H9 (cell line): ENCODE results near the gene CGB5. TPM values are rescaled to one million over a fixed set of nuclear protein-coding genes. Genes with fewer than 3 reads are reported as not detected.
A peak's percentile ranks its signal among the peaks of the same experiment; 100 is the strongest.

Experiments
- DNase-seq: peaks from one replicate; pipeline ENCODE4 v3.0.0-alpha.2; 2017
- H2AFZ ChIP-seq: one replicate; pipeline ENCODE4 v1.6.1; 2013; ENCODE audit warnings: mild to moderate bottlenecking, low read length, control low read depth, moderate library complexity
- H2AK5ac ChIP-seq: 2 replicates; pipeline ENCODE4 v1.6.1; 2013; ENCODE audit warnings: low read length, control low read depth, mixed read lengths; ENCODE audit not compliant: insufficient read length
- H2BK120ac ChIP-seq: one replicate; pipeline ENCODE4 v1.6.1; 2013; ENCODE audit warnings: low read depth, mild to moderate bottlenecking, low read length, control low read depth, inconsistent platforms; ENCODE audit not compliant: poor library complexity, severe bottlenecking
- H2BK12ac ChIP-seq: 2 replicates; pipeline ENCODE4 v1.6.1; 2013; ENCODE audit warnings: low read length, control low read depth, mixed read lengths, low read depth; ENCODE audit not compliant: insufficient read length
- H2BK15ac ChIP-seq: 2 replicates; pipeline ENCODE4 v1.6.1; 2013; ENCODE audit warnings: low read depth, low read length, control low read depth
- H2BK20ac ChIP-seq: one replicate; pipeline ENCODE4 v1.6.1; 2013; ENCODE audit warnings: low read depth, mild to moderate bottlenecking, low read length, control low read depth, inconsistent platforms; ENCODE audit not compliant: poor library complexity, severe bottlenecking
- H2BK5ac ChIP-seq: 2 replicates; pipeline ENCODE4 v1.6.1; 2013; ENCODE audit warnings: low read length, control low read depth, mixed read lengths; ENCODE audit not compliant: insufficient read length
- H3K14ac ChIP-seq: 2 replicates; pipeline ENCODE4 v1.6.1; 2013; ENCODE audit warnings: low read length, control low read depth; ENCODE audit not compliant: insufficient read depth
- H3K18ac ChIP-seq: 2 replicates; pipeline ENCODE4 v1.6.1; 2013; ENCODE audit warnings: low read depth, mild to moderate bottlenecking, mixed read lengths, low read length, control low read depth; ENCODE audit not compliant: insufficient read length
- H3K23ac ChIP-seq: 2 replicates; pipeline ENCODE4 v1.6.1; 2013; ENCODE audit warnings: low read length, control low read depth, mixed read lengths, low read depth; ENCODE audit not compliant: insufficient read length
- H3K23me2 ChIP-seq: 2 replicates; pipeline ENCODE4 v1.6.1; 2013; ENCODE audit warnings: low read depth, mild to moderate bottlenecking, mixed read lengths, low read length, control low read depth; ENCODE audit not compliant: insufficient read length, poor library complexity, severe bottlenecking
- H3K27ac ChIP-seq: 2 replicates; pipeline ENCODE4 v1.5.1; 2013; ENCODE audit warnings: low read length, control low read depth, mixed read lengths, low read depth; ENCODE audit not compliant: insufficient read length
- H3K27me3 ChIP-seq: 2 replicates; pipeline ENCODE4 v1.6.1; 2013; ENCODE audit warnings: low read length, control low read depth, inconsistent platforms; ENCODE audit not compliant: insufficient read depth
- H3K4ac ChIP-seq: 2 replicates; pipeline ENCODE4 v1.6.1; 2013; ENCODE audit warnings: low read depth, mild to moderate bottlenecking, control low read depth, inconsistent platforms, low read length, moderate library complexity
- H3K4me1 ChIP-seq: 2 replicates; pipeline ENCODE4 v1.6.1; 2013; ENCODE audit warnings: low read length, control low read depth, inconsistent platforms; ENCODE audit not compliant: insufficient read depth
- H3K4me2 ChIP-seq: 2 replicates; pipeline ENCODE4 v1.6.1; 2013; ENCODE audit warnings: low read length, control low read depth, mixed read lengths; ENCODE audit not compliant: insufficient read length, insufficient read depth
- H3K56ac ChIP-seq: 2 replicates; pipeline ENCODE4 v1.6.1; 2013; ENCODE audit warnings: low read depth, mild to moderate bottlenecking, mixed read lengths, low read length, control low read depth; ENCODE audit not compliant: insufficient read length
- H3K79me1 ChIP-seq: 2 replicates; pipeline ENCODE4 v1.6.1; 2013; ENCODE audit warnings: low read depth, mild to moderate bottlenecking, moderate library complexity, low read length, control low read depth, inconsistent platforms; ENCODE audit not compliant: insufficient read depth, poor library complexity, severe bottlenecking
- H3K79me2 ChIP-seq: 2 replicates; pipeline ENCODE4 v1.6.1; 2013; ENCODE audit warnings: low read length, control low read depth, inconsistent platforms; ENCODE audit not compliant: insufficient read depth
- H3K9ac ChIP-seq: 2 replicates; pipeline ENCODE4 v1.6.1; 2013; ENCODE audit warnings: low read length, control low read depth, mixed read lengths; ENCODE audit not compliant: insufficient read length; ENCODE audit errors: extremely low read depth
- H3K9me3 ChIP-seq: one replicate; pipeline ENCODE4 v1.6.1; 2013; ENCODE audit warnings: low read depth, low read length, inconsistent platforms; ENCODE audit not compliant: control insufficient read depth
- H3T11ph ChIP-seq: one replicate; pipeline ENCODE4 v1.6.1; 2013; ENCODE audit warnings: mild to moderate bottlenecking, low read length, control low read depth, inconsistent platforms
- H4K20me1 ChIP-seq: one replicate; pipeline ENCODE4 v1.6.1; 2013; ENCODE audit not compliant: control insufficient read depth, insufficient read length, insufficient read depth
- H4K5ac ChIP-seq: 2 replicates; pipeline ENCODE4 v1.6.1; 2013; ENCODE audit warnings: low read depth, mild to moderate bottlenecking, mixed read lengths, low read length, control low read depth; ENCODE audit not compliant: insufficient read length
- H4K8ac ChIP-seq: replicated peaks from 2 replicates; pipeline ENCODE4 v1.6.1; 2013; ENCODE audit warnings: low read length, control low read depth, mixed read lengths, low read depth; ENCODE audit not compliant: insufficient read length
- H4K91ac ChIP-seq: 2 replicates; pipeline ENCODE4 v1.6.1; 2013; ENCODE audit warnings: low read depth, mild to moderate bottlenecking, moderate library complexity, mixed read lengths, low read length, control low read depth; ENCODE audit not compliant: insufficient read length
- H3K27ac Mint-ChIP-seq, 3 experiments: 2 replicates in 2 of 3; 3 replicates in 1 of 3; pipeline ENCODE4 v1.8.0; 2020 to 2021; ENCODE audit warnings: mixed read lengths in 3 of 3, mild to moderate bottlenecking in 1 of 3, moderate library complexity in 1 of 3
- H3K27me3 Mint-ChIP-seq: 2 replicates; pipeline ENCODE4 v1.8.0; 2021; ENCODE audit warnings: low read depth, mild to moderate bottlenecking, moderate library complexity, mixed read lengths
- H3K36me3 Mint-ChIP-seq, 3 experiments: 2 replicates in 2 of 3; 3 replicates in 1 of 3; pipeline ENCODE4 v1.8.0; 2020 to 2021; ENCODE audit warnings: low read depth in 3 of 3, mixed read lengths in 3 of 3; ENCODE audit not compliant: insufficient read depth in 1 of 3
- H3K4me1 Mint-ChIP-seq, 2 experiments: 2 replicates each; pipeline ENCODE4 v1.8.0; 2020; ENCODE audit warnings: mixed read lengths in 2 of 2
- H3K4me3 Mint-ChIP-seq, 2 experiments: 2 replicates in 1 of 2; 3 replicates in 1 of 2; pipeline ENCODE4 v1.8.0; 2020 to 2021; ENCODE audit warnings: mild to moderate bottlenecking in 2 of 2, mixed read lengths in 2 of 2, moderate library complexity in 1 of 2
- H3K9me3 Mint-ChIP-seq, 2 experiments: 2 replicates in 1 of 2; 3 replicates in 1 of 2; pipeline ENCODE4 v1.8.0; 2020; ENCODE audit warnings: mild to moderate bottlenecking in 2 of 2, mixed read lengths in 2 of 2, moderate library complexity in 1 of 2
- CTCF ChIP-seq: fragments of 200-600 bp; sonication (generic); conservative IDR thresholded peaks from 3 replicates; pipeline ENCODE4 v1.8.0; 2021; ENCODE audit warnings: antibody characterized with exemption, mild to moderate bottlenecking
- WGBS: extraction: QIAGEN DNeasy Blood & Tissue Kit; methylation state at CpG from one replicate; pipeline ENCODE4 v1.1.7; 2013; ENCODE audit warnings: missing lambda C conversion rate, low lambda C conversion rate, mixed read lengths; ENCODE audit not compliant: insufficient read length; ENCODE audit errors: extremely low coverage; 5-methylcytosine and 5-hydroxymethylcytosine counted together
- total RNA-seq: library from RNA; stranded (reverse); gene quantifications from 2 replicates; pipeline ENCODE4 v1.2.1, GENCODE V29; 2021

The CGB5 gene
- total RNA-seq, 1 experiment from 2014 or later: not detected

DNA sequence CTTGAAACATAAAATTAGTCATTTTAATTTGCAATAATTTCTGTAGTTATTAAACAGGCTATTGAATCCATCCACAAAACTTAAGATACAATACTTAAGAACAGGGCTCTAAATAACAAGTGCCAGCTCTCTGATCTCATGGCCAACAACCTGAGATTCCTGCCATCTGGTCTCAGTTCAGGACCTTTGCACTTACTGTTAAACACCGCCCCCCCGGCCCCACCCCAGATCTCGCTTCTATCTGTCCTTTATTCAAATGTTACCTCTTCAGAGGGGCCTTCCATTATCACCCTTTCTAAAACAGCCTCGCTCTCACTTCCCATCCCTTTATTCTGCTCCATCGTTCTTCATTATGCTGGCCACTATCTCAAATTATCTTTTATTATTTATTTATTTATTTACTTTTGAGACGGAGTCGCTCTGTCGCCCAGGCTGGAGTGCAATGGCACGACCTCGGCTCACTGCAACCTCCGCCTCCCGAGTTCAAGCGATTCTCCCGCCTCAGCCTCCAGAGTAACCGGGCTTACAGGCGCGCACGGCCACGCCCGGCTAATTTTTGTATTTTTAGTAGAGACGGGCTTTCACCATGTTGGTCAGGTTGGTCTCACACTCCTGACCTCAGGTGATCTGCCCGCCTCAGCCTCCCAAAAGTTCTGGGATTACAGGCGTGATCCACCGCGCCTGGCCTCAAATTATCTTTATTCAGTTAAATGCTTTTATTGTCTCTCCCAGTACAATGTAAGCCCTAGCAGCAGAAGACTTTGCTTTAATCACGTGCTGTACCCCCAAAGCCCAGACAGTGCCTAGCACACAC is 40.8 kb downstream of the CGB5 start:
- no CpG with 5 or more reads among the region's 26 CpGs for WGBS
- peak overlapping the region; percentile 95 to 98 for H3K4me3 Mint-ChIP-seq

More for the DNA sequence above, 40.8 kb downstream of the CGB5 start:
- Histone ChIP-seq H3K79me2 (peaks cover 28% of the 10 kb centered on the region), H2BK15ac (no peak overlapping the region), H4K5ac (no peak overlapping the region), H3K14ac (no peak overlapping the region), H3K79me1 (peaks cover 6% of the 10 kb centered on the region), H2BK12ac (no peak overlapping the region), H2BK5ac (no peak overlapping the region), H3K27me3 (no peaks in the 10 kb centered on the region), H2AFZ (no peak overlapping the region), H4K20me1 (no peaks in the 10 kb centered on the region), H2AK5ac (no peak overlapping the region), H2BK20ac (no peak overlapping the region), H3K9me3 (no peaks in the 10 kb centered on the region), H3K4me2 (peak overlapping the region; percentile 51), H2BK120ac (no peak overlapping the region), H3K23me2 (peaks cover 7% of the 10 kb centered on the region), H3K9ac (peak overlapping the region; percentile 67), H3K56ac (no peak overlapping the region), H3K27ac (no peak overlapping the region), H4K8ac (no peak overlapping the region), H3K18ac (no peak overlapping the region), H4K91ac (no peak overlapping the region), H3K4ac (no peak overlapping the region), H3K23ac (no peak overlapping the region), H3K4me1 (peaks cover 2% of the 10 kb centered on the region; the same call in 1 of the 2 replicates), H3T11ph (no peak overlapping the region)
- Mint-ChIP-seq H3K4me1 (peaks cover 12 to 20% of the 10 kb centered on the region in 2 experiments), H3K9me3 (peaks cover 3% of the 10 kb centered on the region in 2 experiments; a peak in 3 of 5 replicates), H3K27ac (peak overlapping the region; percentile 90 to 99 (median 98); a peak in 6 of 7 replicates), H3K27me3 (peaks cover 26% of the 10 kb centered on the region), H3K36me3 (peaks cover 22 to 31% (median 29%) of the 10 kb centered on the region in 3 experiments)
- no peak for TF ChIP-seq CTCF
- no peak for DNase-seq
